ENCODE data around the gene HOXC4.
"Not testable (repeated sequence)": the region's sequence is repeated elsewhere in the genome, so short reads cannot be mapped to it uniquely, and the experiment has no call there.

Gene HOXC4

GRCh38 chr12:54040148-54040494 lies 13.5 kb upstream of the HOXC4 start:
- TF ChIP-seq, protein P1, sequence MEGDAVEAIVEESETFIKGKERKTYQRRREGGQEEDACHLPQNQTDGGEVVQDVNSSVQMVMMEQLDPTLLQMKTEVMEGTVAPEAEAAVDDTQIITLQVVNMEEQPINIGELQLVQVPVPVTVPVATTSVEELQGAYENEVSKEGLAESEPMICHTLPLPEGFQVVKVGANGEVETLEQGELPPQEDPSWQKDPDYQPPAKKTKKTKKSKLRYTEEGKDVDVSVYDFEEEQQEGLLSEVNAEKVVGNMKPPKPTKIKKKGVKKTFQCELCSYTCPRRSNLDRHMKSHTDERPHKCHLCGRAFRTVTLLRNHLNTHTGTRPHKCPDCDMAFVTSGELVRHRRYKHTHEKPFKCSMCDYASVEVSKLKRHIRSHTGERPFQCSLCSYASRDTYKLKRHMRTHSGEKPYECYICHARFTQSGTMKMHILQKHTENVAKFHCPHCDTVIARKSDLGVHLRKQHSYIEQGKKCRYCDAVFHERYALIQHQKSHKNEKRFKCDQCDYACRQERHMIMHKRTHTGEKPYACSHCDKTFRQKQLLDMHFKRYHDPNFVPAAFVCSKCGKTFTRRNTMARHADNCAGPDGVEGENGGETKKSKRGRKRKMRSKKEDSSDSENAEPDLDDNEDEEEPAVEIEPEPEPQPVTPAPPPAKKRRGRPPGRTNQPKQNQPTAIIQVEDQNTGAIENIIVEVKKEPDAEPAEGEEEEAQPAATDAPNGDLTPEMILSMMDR (IDR thresholded peaks at IDR 0.05; ENCODE audit: unreplicated experiment in 3 of 3): no peak
- peak overlapping the region; percentile 79 to 86 (median 86) for H3K4me3 Mint-ChIP-seq
- no peaks in the 10 kb centered on the region for H3K36me3 Mint-ChIP-seq (ENCODE audit: low read depth)
- peaks cover 92% of the 10 kb centered on the region for H3K4me1 Mint-ChIP-seq
- H3K9me3 Mint-ChIP-seq: no peaks in the 10 kb centered on the region
- H3K27ac Mint-ChIP-seq: peak overlapping the region; percentile 91 to 95 (median 95)
- peaks cover 5% of the 10 kb centered on the region for H3K27me3 Mint-ChIP-seq (ENCODE audit: low read depth)

GRCh38 chr12:54040648-54041047 lies 13.0 kb upstream of the HOXC4 start:
- TF ChIP-seq, protein P1 (IDR thresholded peaks at IDR 0.05; ENCODE audit: unreplicated experiment in 3 of 3): no peak
- peaks cover 10% of the 10 kb centered on the region for H3K27me3 Mint-ChIP-seq (ENCODE audit: low read depth)
- peak overlapping the region; percentile 79 to 86 (median 86) for H3K4me3 Mint-ChIP-seq
- peak overlapping the region; percentile 91 to 95 (median 95) for H3K27ac Mint-ChIP-seq
- H3K4me1 Mint-ChIP-seq: peaks cover 92% of the 10 kb centered on the region
- H3K9me3 Mint-ChIP-seq: no peaks in the 10 kb centered on the region
- H3K36me3 Mint-ChIP-seq (ENCODE audit: low read depth): no peaks in the 10 kb centered on the region

GRCh38 chr12:54041097-54041690 lies 12.4 kb upstream of the HOXC4 start:
- Mint-ChIP-seq H3K27ac (no peak overlapping the region), H3K4me1 (peaks cover 92% of the 10 kb centered on the region), H3K36me3 (ENCODE audit: low read depth) (peaks cover 1% of the 10 kb centered on the region), H3K9me3 (no peaks in the 10 kb centered on the region), H3K27me3 (ENCODE audit: low read depth) (peaks cover 13% of the 10 kb centered on the region), H3K4me3 (peak overlapping the region in 2 of 3 experiments; percentile 27 to 48)
- TF ChIP-seq, protein P1 (IDR thresholded peaks at IDR 0.05; ENCODE audit: unreplicated experiment in 3 of 3): no peak

DNA sequence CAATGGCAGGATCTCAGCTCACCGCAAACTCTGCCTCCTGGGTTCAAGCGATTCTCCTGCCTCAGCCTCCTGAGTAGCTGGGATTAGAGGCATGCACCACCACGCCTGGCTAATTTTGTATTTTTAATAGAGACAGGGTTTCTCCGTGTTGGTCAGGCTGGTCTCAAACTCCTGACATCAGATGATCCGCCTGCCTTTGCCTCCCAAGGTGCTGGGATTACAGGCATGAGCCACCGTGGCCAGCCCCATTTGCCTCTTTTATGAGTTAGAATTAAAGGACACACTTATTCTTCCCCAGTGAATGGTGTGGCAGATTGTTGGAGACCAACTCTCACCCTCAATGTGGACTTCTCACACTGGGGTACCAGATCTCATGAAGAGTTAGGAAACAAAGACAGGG lies 11.6 kb upstream of the HOXC4 start:
- not testable (repeated sequence) for H3K9me3 Mint-ChIP-seq; H3K36me3 Mint-ChIP-seq (ENCODE audit: low read depth)
- Mint-ChIP-seq H3K4me3 (peak overlapping the region in 2 of 3 experiments; percentile 20 to 41), H3K4me1 (peaks cover 89% of the 10 kb centered on the region), H3K27ac (peak overlapping the region; percentile 45 to 90 (median 85)), H3K27me3 (ENCODE audit: low read depth) (peaks cover 19% of the 10 kb centered on the region)

- H3K27me3 Mint-ChIP-seq (ENCODE audit: low read depth): peaks cover 28% of the 10 kb centered on the region
- TF ChIP-seq, protein P1 (IDR thresholded peaks at IDR 0.05; ENCODE audit: unreplicated experiment in 3 of 3): no peak
- H3K9me3 Mint-ChIP-seq: no peaks in the 10 kb centered on the region
- H3K27ac Mint-ChIP-seq: peak overlapping the region; percentile 83 to 90 (median 85)
- peaks cover 85% of the 10 kb centered on the region for H3K4me1 Mint-ChIP-seq
- peak overlapping the region; percentile 51 to 79 (median 56) for H3K4me3 Mint-ChIP-seq
- H3K36me3 Mint-ChIP-seq (ENCODE audit: low read depth): peaks cover 6% of the 10 kb centered on the region
Observed at GRCh38 chr12:54042970-54043853, 10.4 kb upstream of the HOXC4 start.

DNA sequence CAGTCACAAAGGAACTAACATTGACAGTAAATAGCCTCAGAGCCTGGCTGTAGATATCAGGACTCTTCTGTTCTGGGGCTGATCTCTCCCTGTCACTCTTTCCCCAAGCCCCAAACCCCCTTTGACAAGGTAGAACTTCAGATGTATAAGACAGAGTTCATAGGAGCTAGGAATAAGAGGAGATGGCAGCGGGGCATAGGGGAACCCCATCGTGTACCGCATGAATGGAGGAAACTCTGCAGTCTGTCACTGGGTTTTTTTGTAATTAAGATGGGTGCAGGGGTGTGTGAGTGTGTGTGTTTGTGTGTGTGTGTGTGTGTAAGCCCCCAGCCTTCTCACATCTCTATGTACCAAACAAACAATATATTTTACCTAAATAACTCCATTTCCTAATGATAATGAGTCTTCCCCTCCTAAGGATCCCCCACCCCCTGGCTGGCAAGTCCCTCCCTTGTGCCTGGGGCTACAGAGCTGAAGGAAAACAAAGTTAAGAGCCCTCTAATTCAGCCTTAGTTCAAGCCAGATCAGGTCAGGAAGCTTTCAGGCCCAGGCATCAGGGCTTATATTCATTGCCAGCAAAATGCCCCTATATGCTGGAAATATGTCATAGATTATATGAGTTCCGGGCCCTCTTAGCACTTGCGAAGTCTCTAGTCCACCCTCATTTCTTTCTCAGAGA lies 9.1 kb upstream of the HOXC4 start:
- TF ChIP-seq, protein P1 (IDR thresholded peaks at IDR 0.05; ENCODE audit: unreplicated experiment in 3 of 3): no peak
- Mint-ChIP-seq H3K27me3 (ENCODE audit: low read depth) (peaks cover 36% of the 10 kb centered on the region), H3K4me3 (peak overlapping the region; percentile 51 to 79 (median 56)), H3K4me1 (peaks cover 85% of the 10 kb centered on the region), H3K27ac (peak overlapping the region; percentile 83 to 90 (median 85)), H3K9me3 (no peaks in the 10 kb centered on the region), H3K36me3 (ENCODE audit: low read depth) (peaks cover 16% of the 10 kb centered on the region)
